Ovary (tissue), 9 donors: ENCODE measurements around the gene CDC34. TPM values are rescaled to one million over a fixed set of nuclear protein-coding genes. Genes with fewer than 3 reads are reported as not detected.

ENCODE experiments used
- DNase-seq, 5 donors: peaks; one replicate each; pipeline ENCODE4 v3.0.0-alpha.2; 2019 to 2020
- H3K27ac ChIP-seq, 2 donors: fragments of 200-600 bp; one replicate each; pipeline versions ENCODE4 v1.5.1 to v1.8.0; 2019 to 2022
- H3K27me3 ChIP-seq: fragments of 200-600 bp; one replicate; pipeline ENCODE4 v1.8.0; 2022
- H3K36me3 ChIP-seq: fragments of 200-600 bp; sonication (generic); one replicate; pipeline ENCODE4 v1.5.1; 2019
- H3K4me1 ChIP-seq: one replicate; pipeline ENCODE4 v1.8.1; 2013; ENCODE audit warnings: mild to moderate bottlenecking, moderate library complexity; ENCODE audit not compliant: insufficient read depth
- H3K4me3 ChIP-seq: fragments of 200-600 bp; sonication (generic); one replicate; pipeline ENCODE4 v1.5.1; 2017
- H3K9me3 ChIP-seq, 2 donors: fragments of 200-600 bp in 1 of 2; sonication (generic) in 1 of 2; one replicate each; pipeline versions ENCODE4 v1.5.1 to v1.8.1; 2013 to 2019; ENCODE audit warnings: mild to moderate bottlenecking in 1 of 2, moderate library complexity in 1 of 2
- EP300 ChIP-seq: sonication (generic); formaldehyde crosslinking; IDR thresholded peaks from one replicate; pipeline ENCODE4 v1.6.1; 2017; ENCODE audit warnings: antibody characterized with exemption
- POLR2A ChIP-seq: fragments of 450-650 bp; IDR thresholded peaks from one replicate; pipeline ENCODE4 v1.6.1; 2017; ENCODE audit warnings: antibody characterized with exemption, mild to moderate bottlenecking, moderate library complexity
- WGBS, 3 donors: extraction: QIAGEN DNeasy Blood & Tissue Kit in 1 of 3; methylation state at CpG; one replicate each; pipeline versions ENCODE4 v1.1.5 to v1.1.7; 2013 to 2017; 5-methylcytosine and 5-hydroxymethylcytosine counted together
- intact Hi-C, 4 donors: fragments of 100-400 bp; cut with DNase I; formaldehyde crosslinking; loops; one replicate each; pipeline versions ENCODE4 v1.11.0 to v1.15.1; 2022 to 2023
- polyA plus RNA-seq, 2 donors: library from polyadenylated mRNA; stranded (reverse); fragments of 200-250 nt in 1 of 2; fragments of 350-450 nt in 1 of 2; fragmentation: Illumina TruSeq in 1 of 2; extraction: RNeasy Lipid Tissue Mini Kit (QIAGEN cat#74804) in 1 of 2; gene quantifications; one replicate each; pipeline ENCODE4 v1.2.3, GENCODE V29; 2013 to 2014
- total RNA-seq, 7 donors: library from RNA; depleted of rRNA in 2 of 7; stranded (reverse); fragments of >200 nt in 2 of 7; fragmentation: NEBNext Ultra II Directional in 3 of 7; extraction: Animal tissue kit (Norgen Biotek cat#: 25700) in 3 of 7; gene quantifications; one replicate each; pipeline versions ENCODE4 v1.1.0 to v1.2.4, GENCODE V29; 2016 to 2023
- TF ChIP-seq, protein P1 (sequence below), 3 donors: fragments of 450-650 bp in 2 of 3; fragments of 200-600 bp in 1 of 3; IDR thresholded peaks; one replicate each; pipeline versions ENCODE4 v1.5.1 to v1.8.0; 2016 to 2022; ENCODE audit warnings: antibody characterized with exemption in 3 of 3, mild to moderate bottlenecking in 1 of 3
- donor health status: DM: no; HTN: no; CAD: no; lungs with moderate emphysema.
- donor health status: DM: no; HTN: no; CAD: no.
- donor health status: Bipolar disorder and iron deficiency.
- donor health status: DM: yes; HTN: yes; CAD: no.
- donor health status: DM: no; HTN: no; CAD: no.
- donor health status: DM: yes; HTN: yes; CAD: no.

CDC34 gene
- total and polyA plus RNA-seq, 9 donors = 13.2 to 78.9 (median 56.1) TPM

DNA sequence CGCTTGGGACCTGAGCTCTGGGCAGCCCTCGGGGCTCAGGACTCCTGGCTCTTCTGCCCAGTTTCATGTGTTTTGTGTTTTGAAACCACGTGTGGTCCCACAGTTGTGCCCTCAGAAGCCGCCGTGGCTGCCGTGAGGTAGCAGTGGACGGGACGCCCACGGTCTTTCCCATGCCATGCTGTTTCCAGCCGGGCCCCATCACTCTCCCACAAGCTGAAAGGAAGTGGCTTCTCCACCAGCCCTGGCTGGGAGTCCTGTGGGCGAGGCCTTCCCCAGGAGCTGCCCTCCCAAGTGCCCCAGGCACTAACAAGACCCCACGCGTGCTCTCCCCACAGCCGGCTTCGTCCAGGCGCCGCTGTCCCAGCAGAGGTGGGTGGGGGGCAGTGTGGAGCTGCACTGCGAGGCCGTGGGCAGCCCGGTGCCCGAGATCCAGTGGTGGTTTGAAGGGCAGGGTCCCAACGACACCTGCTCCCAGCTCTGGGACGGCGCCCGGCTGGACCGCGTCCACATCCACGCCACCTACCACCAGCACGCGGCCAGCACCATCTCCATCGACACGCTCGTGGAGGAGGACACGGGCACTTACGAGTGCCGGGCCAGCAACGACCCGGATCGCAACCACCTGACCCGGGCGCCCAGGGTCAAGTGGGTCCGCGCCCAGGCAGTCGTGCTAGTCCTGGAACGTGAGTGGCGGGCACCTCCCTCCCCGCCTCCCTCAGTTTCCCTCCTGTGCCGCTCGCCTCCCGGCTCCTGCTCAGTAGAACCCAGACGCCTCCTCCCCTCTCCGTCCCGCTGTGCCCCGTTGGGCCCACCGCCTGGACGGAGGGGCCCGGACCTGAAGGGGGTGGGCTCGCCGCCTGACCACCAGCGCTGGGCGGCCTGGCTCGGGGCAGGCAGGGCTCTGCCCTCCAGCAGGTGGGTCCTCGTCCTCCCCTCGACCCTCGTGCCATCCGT lies 46.2 kb downstream of the CDC34 start:
- no peak for TF ChIP-seq EP300
- TF ChIP-seq, protein P1, sequence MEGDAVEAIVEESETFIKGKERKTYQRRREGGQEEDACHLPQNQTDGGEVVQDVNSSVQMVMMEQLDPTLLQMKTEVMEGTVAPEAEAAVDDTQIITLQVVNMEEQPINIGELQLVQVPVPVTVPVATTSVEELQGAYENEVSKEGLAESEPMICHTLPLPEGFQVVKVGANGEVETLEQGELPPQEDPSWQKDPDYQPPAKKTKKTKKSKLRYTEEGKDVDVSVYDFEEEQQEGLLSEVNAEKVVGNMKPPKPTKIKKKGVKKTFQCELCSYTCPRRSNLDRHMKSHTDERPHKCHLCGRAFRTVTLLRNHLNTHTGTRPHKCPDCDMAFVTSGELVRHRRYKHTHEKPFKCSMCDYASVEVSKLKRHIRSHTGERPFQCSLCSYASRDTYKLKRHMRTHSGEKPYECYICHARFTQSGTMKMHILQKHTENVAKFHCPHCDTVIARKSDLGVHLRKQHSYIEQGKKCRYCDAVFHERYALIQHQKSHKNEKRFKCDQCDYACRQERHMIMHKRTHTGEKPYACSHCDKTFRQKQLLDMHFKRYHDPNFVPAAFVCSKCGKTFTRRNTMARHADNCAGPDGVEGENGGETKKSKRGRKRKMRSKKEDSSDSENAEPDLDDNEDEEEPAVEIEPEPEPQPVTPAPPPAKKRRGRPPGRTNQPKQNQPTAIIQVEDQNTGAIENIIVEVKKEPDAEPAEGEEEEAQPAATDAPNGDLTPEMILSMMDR (IDR thresholded peaks at IDR 0.05) = no peak
- Histone ChIP-seq H3K27ac (no peak overlapping the region), H3K9me3 (no peaks in the 10 kb centered on the region), H3K4me3 (no peak overlapping the region), H3K36me3 (no peaks in the 10 kb centered on the region), H3K27me3 (no peaks in the 10 kb centered on the region), H3K4me1 (peaks cover 29% of the 10 kb centered on the region)
- intact Hi-C loops = loop anchor here in 1 of 4 donors (5.0 kb wide), 1 partner anchor 45 kb away; the partner anchor contains the start of gene CDC34
- no peak for DNase-seq
- 87 to 89% (median 87%) methylated on average over 66 of the region's 66 CpGs for WGBS, 3 donors

DNA sequence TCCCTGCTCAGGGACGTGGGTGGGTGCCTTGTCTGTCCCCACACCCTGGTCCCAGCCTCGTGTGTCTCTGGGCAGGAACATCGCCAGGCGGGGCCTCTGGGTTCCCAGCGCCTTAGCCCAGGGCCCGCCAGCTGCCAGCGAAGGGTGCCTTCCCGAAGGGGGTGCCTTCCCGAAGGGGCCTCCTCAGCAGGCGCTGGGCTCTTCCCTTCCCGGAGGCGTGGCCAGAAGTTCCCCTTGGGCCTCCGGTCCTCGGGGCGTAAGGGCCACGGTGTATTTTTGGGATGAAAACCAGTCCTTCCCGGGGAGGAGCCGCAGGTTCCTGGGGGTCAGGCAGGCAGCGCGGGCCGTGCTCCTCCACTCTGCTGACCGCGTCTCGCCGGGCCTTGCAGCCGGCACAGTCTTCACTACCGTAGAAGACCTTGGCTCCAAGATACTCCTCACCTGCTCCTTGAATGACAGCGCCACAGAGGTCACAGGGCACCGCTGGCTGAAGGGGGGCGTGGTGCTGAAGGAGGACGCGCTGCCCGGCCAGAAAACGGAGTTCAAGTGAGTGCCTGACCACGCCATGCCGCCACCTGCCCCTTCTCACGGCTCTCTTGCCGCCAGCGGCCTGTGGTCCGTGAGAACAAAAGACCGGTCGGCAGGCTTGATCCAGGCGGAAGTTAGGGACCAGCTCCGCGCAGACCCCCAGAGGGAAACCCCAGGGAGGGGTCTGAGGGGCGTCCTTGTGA lies 47.7 kb downstream of the CDC34 start:
- TF ChIP-seq, protein P1 (IDR thresholded peaks at IDR 0.05) = no peak
- no peak for TF ChIP-seq EP300
- TF ChIP-seq POLR2A = no peak
- WGBS, 3 donors = 86 to 90% (median 88%) methylated on average over 46 of the region's 46 CpGs
- intact Hi-C loops = loop anchor here in 1 of 4 donors (5.0 kb wide), 1 partner anchor 47 kb away; the partner anchor contains the start of gene CDC34
- Histone ChIP-seq H3K4me3 (no peak overlapping the region), H3K27ac (no peak overlapping the region), H3K36me3 (no peaks in the 10 kb centered on the region), H3K27me3 (no peaks in the 10 kb centered on the region), H3K4me1 (peaks cover 26% of the 10 kb centered on the region), H3K9me3 (no peaks in the 10 kb centered on the region)
- DNase-seq = no peak

DNA sequence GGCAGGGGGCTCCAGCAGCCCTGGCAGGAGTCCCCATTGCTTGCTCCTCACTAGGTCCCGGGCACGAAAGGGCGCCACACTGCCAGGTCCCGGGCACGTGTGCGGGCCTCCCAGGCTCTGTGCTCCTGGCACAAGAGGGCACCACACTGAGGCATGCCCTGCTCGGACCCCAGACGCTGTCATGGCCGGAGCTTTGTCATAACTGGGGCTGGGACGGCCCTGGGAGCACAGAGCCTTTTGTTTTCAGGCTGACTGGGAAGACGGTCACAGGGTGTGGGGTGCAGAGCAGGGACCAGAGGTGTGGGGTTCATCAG lies 48.2 kb downstream of the CDC34 start:
- H3K27ac ChIP-seq = no peak overlapping the region
- H3K27me3 ChIP-seq = no peaks in the 10 kb centered on the region
- H3K9me3 ChIP-seq = no peaks in the 10 kb centered on the region
- no peak overlapping the region for H3K4me3 ChIP-seq
- peaks cover 25% of the 10 kb centered on the region for H3K4me1 ChIP-seq
- H3K36me3 ChIP-seq = no peaks in the 10 kb centered on the region
- TF ChIP-seq EP300 = no peak
- TF ChIP-seq, protein P1 (IDR thresholded peaks at IDR 0.05) = no peak
- TF ChIP-seq POLR2A = no peak
- WGBS, 3 donors = 78 to 95% (median 90%) methylated on average over 9 to 11 of the region's 11 CpGs
- intact Hi-C loops = loop anchor here in 1 of 4 donors (5.0 kb wide), 1 partner anchor 47 kb away; the partner anchor contains the start of gene CDC34
- DNase-seq = no peak

DNA sequence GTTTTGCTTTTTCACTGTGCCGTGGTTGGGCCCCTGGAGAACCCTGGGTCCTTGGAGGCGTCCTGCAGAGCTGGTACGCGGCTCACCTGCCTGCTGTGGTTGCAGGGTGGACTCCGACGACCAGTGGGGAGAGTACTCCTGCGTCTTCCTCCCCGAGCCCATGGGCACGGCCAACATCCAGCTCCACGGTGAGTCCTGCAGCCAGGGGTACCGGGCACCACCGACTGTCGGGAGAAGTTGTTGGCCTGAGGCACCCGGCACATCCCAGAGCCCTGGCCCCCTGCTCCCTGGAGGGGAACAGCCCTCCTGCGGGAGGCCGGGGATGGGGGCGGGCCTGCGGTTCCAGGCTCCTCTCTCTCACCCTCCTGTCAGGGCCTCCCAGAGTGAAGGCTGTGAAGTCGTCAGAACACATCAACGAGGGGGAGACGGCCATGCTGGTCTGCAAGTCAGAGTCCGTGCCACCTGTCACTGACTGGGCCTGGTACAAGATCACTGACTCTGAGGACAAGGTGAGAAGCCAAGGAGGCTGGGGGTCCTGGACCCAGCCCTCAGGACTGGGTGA lies 48.8 kb downstream of the CDC34 start:
- WGBS, 3 donors = 80 to 84% (median 81%) methylated on average over 22 of the region's 22 CpGs
- H3K36me3 ChIP-seq = no peaks in the 10 kb centered on the region

More for the DNA sequence above, 48.8 kb downstream of the CDC34 start:
- TF ChIP-seq, protein P1 (IDR thresholded peaks at IDR 0.05) = no peak
- no peak for TF ChIP-seq POLR2A
- TF ChIP-seq EP300 = no peak
- intact Hi-C loops = no loop called here
- no peak for DNase-seq
- no peak overlapping the region for H3K4me3 ChIP-seq
- H3K4me1 ChIP-seq = peaks cover 20% of the 10 kb centered on the region
- H3K9me3 ChIP-seq = no peaks in the 10 kb centered on the region
- no peak overlapping the region for H3K27ac ChIP-seq
- H3K27me3 ChIP-seq = no peaks in the 10 kb centered on the region
